HG02588 (cell line): ENCODE data around the gene AGXT.
A peak's percentile ranks its signal among the peaks of the same experiment; 100 is the strongest.

Experiments
- ATAC-seq: cut with Tn5 transposase; IDR thresholded peaks from one replicate; pipeline ENCODE4 v1.9.1; 2021; ENCODE audit warnings: mild to moderate bottlenecking, moderate library complexity; ENCODE audit not compliant: unreplicated experiment

AGXT gene

GRCh38 chr2:240868286-240869108, at the start of gene AGXT:
AGXT (plus strand) TSS chr2:240868824; CDS start chr2:240868866, 42 bp downstream.
- ATAC-seq = no peak

GRCh38 chr2:240819126-240819857, 49.3 kb upstream of the AGXT start:
- ATAC-seq = no peak

GRCh38 chr2:240819858-240820606, 48.6 kb upstream of the AGXT start, which contains the start of gene KIF1A:
KIF1A (minus strand) TSS chr2:240820219; CDS start chr2:240797752, 22,467 bp downstream.
- ATAC-seq = no peak

- no peak for ATAC-seq
Measured at GRCh38 chr2:240820607-240821428, 47.8 kb upstream of the AGXT start.

- ATAC-seq = no peak
Measured at GRCh38 chr2:240821429-240821778, 47.2 kb upstream of the AGXT start.

GRCh38 chr2:240822280-240822847, 46.3 kb upstream of the AGXT start:
- no peak for ATAC-seq

- ATAC-seq = no peak
Measured at GRCh38 chr2:240823449-240824336, 44.9 kb upstream of the AGXT start.

- no peak for ATAC-seq
Measured at GRCh38 chr2:240825476-240825875, 43.1 kb upstream of the AGXT start.

- no peak for ATAC-seq
Measured at GRCh38 chr2:240831594-240832204, 36.9 kb upstream of the AGXT start.

GRCh38 chr2:240832205-240832727, 36.4 kb upstream of the AGXT start:
- peak; percentile 71 for ATAC-seq

- ATAC-seq = no peak
Measured at GRCh38 chr2:240832921-240833494, 35.6 kb upstream of the AGXT start.

- ATAC-seq = no peak
Measured at GRCh38 chr2:240833724-240834285, 34.8 kb upstream of the AGXT start.

- ATAC-seq = no peak
Measured at GRCh38 chr2:240834377-240834975, 34.1 kb upstream of the AGXT start.

- ATAC-seq = no peak
Measured at GRCh38 chr2:240835528-240835927, 33.1 kb upstream of the AGXT start.

- no peak for ATAC-seq
Measured at GRCh38 chr2:240836781-240837467, 31.7 kb upstream of the AGXT start.

GRCh38 chr2:240837621-240838020, 31.0 kb upstream of the AGXT start:
- no peak for ATAC-seq
